ENCODE data around the gene CBFA2T2. TPM values are rescaled to one million over a fixed set of nuclear protein-coding genes. Genes with fewer than 3 reads are reported as not detected.
"Not testable (repeated sequence)": the region's sequence is repeated elsewhere in the genome, so short reads cannot be mapped to it uniquely, and the experiment has no call there.

CBFA2T2 gene
- total RNA-seq, 4 donors from 2014 or later, result 31.2 to 51.3 (median 37.8) TPM

DNA sequence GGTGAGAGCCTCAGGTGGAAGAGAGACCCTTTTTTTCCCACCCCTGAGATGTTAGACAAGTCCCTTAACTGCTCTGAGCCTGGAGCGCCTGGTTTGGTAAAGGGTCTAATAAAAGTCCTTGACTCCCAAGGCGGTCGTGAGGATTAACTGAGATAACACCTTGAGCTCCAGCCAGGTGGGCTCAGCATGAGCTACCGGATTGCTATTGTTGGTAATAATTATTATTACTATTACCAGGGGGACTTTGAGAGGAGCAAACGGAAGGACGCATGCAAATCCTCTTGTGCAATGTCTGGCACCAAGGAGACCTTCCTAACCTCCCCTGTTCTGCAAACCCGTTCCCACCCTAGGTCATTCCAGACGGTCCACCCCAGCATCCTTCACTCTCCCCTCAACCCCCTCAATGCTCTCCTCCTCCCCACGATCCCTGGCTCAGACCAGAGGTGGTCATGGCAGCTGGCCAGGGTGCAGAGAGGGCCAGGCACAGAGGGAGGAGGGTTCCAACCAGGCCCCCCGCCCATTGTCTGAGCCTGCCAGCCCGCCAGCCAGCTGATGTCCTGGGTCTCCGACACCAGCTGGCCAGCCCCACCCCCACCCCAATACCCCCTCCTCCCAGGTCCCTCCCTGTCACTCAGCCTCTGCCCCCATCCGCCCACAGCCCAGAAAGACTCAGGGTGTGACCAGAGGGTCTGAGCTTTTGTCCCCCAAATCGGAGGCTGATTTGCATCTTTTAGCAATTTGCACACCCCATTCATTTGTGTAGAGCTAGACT, 14.3 kb upstream of the CBFA2T2 start:
- H3K4me3 ChIP-seq, result no peak overlapping the region
- H3K36me3 ChIP-seq, result no peaks in the 10 kb centered on the region
- TF ChIP-seq POLR2A (IDR thresholded peaks at IDR 0.05), result no peak
- TF ChIP-seq, protein P1, sequence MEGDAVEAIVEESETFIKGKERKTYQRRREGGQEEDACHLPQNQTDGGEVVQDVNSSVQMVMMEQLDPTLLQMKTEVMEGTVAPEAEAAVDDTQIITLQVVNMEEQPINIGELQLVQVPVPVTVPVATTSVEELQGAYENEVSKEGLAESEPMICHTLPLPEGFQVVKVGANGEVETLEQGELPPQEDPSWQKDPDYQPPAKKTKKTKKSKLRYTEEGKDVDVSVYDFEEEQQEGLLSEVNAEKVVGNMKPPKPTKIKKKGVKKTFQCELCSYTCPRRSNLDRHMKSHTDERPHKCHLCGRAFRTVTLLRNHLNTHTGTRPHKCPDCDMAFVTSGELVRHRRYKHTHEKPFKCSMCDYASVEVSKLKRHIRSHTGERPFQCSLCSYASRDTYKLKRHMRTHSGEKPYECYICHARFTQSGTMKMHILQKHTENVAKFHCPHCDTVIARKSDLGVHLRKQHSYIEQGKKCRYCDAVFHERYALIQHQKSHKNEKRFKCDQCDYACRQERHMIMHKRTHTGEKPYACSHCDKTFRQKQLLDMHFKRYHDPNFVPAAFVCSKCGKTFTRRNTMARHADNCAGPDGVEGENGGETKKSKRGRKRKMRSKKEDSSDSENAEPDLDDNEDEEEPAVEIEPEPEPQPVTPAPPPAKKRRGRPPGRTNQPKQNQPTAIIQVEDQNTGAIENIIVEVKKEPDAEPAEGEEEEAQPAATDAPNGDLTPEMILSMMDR (IDR thresholded peaks at IDR 0.05), result no peak
- H3K9me3 ChIP-seq, result no peaks in the 10 kb centered on the region
- peaks cover 0 to 17% (median 0%) of the 10 kb centered on the region in 4 donors for H3K4me1 ChIP-seq
- H3K27ac ChIP-seq, result no peak overlapping the region
- peak in 1 of 3 donors; percentile 57 for DNase-seq
- H3K27me3 ChIP-seq, result no peaks in the 10 kb centered on the region

GRCh38 chr20:33477386-33478234, 12.3 kb upstream of the CBFA2T2 start:
- peaks cover 0 to 16% (median 0%) of the 10 kb centered on the region in 4 donors for H3K4me1 ChIP-seq
- no peaks in the 10 kb centered on the region for H3K27me3 ChIP-seq
- no peaks in the 10 kb centered on the region for H3K36me3 ChIP-seq
- H3K27ac ChIP-seq, result peak overlapping the region in 2 of 4 donors; percentile 53 to 63
- H3K4me3 ChIP-seq, result no peak overlapping the region
- TF ChIP-seq, protein P1 (IDR thresholded peaks at IDR 0.05), result no peak
- TF ChIP-seq POLR2A (IDR thresholded peaks at IDR 0.05), result peak in 1 of 2 donors; percentile 19
- peak in 2 of 3 donors; percentile 70 to 74 for DNase-seq
- H3K9me3 ChIP-seq, result no peaks in the 10 kb centered on the region

- peak in 1 of 3 donors; percentile 52 for DNase-seq
- Histone ChIP-seq H3K4me1 (peaks cover 0 to 16% (median 0%) of the 10 kb centered on the region in 4 donors), H3K36me3 (no peaks in the 10 kb centered on the region), H3K4me3 (no peak overlapping the region), H3K27ac (no peak overlapping the region), H3K9me3 (no peaks in the 10 kb centered on the region), H3K27me3 (no peaks in the 10 kb centered on the region)
- TF ChIP-seq POLR2A (IDR thresholded peaks at IDR 0.05), result no peak
- TF ChIP-seq, protein P1 (IDR thresholded peaks at IDR 0.05), result no peak
Measured at GRCh38 chr20:33480048-33480447, 9.8 kb upstream of the CBFA2T2 start.

DNA sequence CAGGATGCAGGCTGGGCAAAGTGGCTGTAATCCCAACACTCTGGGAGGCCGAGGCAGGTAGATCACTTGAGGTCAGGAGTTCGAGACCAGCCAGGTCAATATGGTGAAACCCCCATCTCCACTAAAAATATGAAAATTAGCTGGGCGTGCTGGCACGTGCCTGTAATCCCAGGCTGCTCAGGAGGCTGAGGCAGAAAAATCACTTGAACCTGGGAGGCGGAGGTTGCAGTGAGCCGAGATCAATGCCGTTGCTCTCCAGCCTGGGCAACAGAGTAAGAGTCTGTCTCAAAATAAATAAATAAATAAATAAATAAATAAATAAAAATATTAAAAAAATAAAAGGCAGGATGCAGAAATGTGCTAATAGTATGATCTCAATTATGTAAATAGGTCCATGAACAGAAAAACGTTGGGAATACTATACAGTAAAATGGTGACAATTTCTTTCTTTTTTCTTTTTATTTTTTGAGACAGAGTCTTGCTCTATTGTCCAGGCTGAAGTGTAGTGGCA, 8.4 kb upstream of the CBFA2T2 start:
- no peak overlapping the region for H3K4me3 ChIP-seq
- H3K4me1 ChIP-seq, result peaks cover 0 to 5% (median 0%) of the 10 kb centered on the region in 4 donors
- H3K27me3 ChIP-seq, result no peaks in the 10 kb centered on the region
- H3K36me3 ChIP-seq, result no peaks in the 10 kb centered on the region
- H3K27ac ChIP-seq, result no peak overlapping the region
- no peak for TF ChIP-seq POLR2A (IDR thresholded peaks at IDR 0.05)
- TF ChIP-seq, protein P1 (IDR thresholded peaks at IDR 0.05), result no peak
- H3K9me3 ChIP-seq, result no peaks in the 10 kb centered on the region
- no peak for DNase-seq

GRCh38 chr20:33482581-33482980, 7.3 kb upstream of the CBFA2T2 start:
- DNase-seq, result peak in 1 of 3 donors; percentile 54
- TF ChIP-seq, protein P1 (IDR thresholded peaks at IDR 0.05), result no peak
- no peak for TF ChIP-seq POLR2A (IDR thresholded peaks at IDR 0.05)
- Histone ChIP-seq H3K4me3 (no peak overlapping the region), H3K36me3 (no peaks in the 10 kb centered on the region), H3K9me3 (no peaks in the 10 kb centered on the region), H3K27me3 (no peaks in the 10 kb centered on the region), H3K27ac (peak overlapping the region in 1 of 4 donors; percentile 7), H3K4me1 (no peaks in the 10 kb centered on the region)

DNA sequence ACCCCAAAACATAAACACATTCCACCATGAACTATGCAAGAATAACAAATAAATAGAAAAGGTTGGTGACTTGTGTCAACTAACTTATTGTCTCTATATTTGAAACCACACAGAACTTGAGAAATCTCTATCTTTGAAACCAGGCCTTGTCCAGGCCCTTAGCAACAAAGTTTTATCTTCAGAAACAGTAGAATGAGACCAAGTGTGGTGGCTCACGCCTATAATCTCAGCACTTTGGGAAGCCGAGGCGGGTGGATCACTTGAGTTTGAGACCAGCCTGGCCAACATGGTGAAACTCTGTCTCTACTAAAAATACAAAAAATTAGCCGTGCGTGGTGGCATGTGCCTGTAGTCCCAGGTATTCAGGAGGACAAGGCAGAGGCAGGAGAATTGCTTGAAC, 6.7 kb upstream of the CBFA2T2 start:
- peak in 1 of 3 donors; percentile 14 for DNase-seq
- not testable (repeated sequence) for H3K4me3 ChIP-seq, H3K9me3 ChIP-seq, H3K27me3 ChIP-seq, H3K4me1 ChIP-seq, H3K36me3 ChIP-seq
- peak overlapping the region in 1 of 4 donors; percentile 7 for H3K27ac ChIP-seq
